ENCODE data around the gene SLC6A1.

SLC6A1 gene

GRCh38 chr3:10992017-10992942 lies at the start of gene SLC6A1:
Gene SLC6A1, plus strand, starts transcription at chr3:10992748. Its CDS starts 24,464 bp downstream, at chr3:11017212.
- DNase-seq = peak; percentile 32

GRCh38 chr3:10944866-10945265 lies 47.7 kb upstream of the SLC6A1 start:
- DNase-seq = no peak

- DNase-seq = peak; percentile 52
Measured at GRCh38 chr3:10945683-10946287, 46.8 kb upstream of the SLC6A1 start.

- DNase-seq = no peak
Measured at GRCh38 chr3:10946526-10946925, 46.0 kb upstream of the SLC6A1 start.

GRCh38 chr3:10948326-10948725 lies 44.2 kb upstream of the SLC6A1 start:
- DNase-seq = no peak

GRCh38 chr3:10949197-10949596 lies 43.4 kb upstream of the SLC6A1 start:
- DNase-seq = no peak

GRCh38 chr3:10950476-10951294 lies 41.9 kb upstream of the SLC6A1 start:
- DNase-seq = peak; percentile 12

GRCh38 chr3:10951295-10951926 lies 41.1 kb upstream of the SLC6A1 start:
- no peak for DNase-seq

GRCh38 chr3:10952525-10952924 lies 40.0 kb upstream of the SLC6A1 start:
- peak; percentile 19 for DNase-seq

- DNase-seq = no peak
Measured at GRCh38 chr3:10954740-10955139, 37.8 kb upstream of the SLC6A1 start.

- DNase-seq = no peak
Measured at GRCh38 chr3:10955711-10956453, 36.7 kb upstream of the SLC6A1 start.

GRCh38 chr3:10956531-10956930 lies 36.0 kb upstream of the SLC6A1 start:
- DNase-seq = no peak

GRCh38 chr3:10956986-10957385 lies 35.6 kb upstream of the SLC6A1 start:
- DNase-seq = no peak

GRCh38 chr3:10957976-10958749 lies 34.4 kb upstream of the SLC6A1 start:
- DNase-seq = peak; percentile 1

GRCh38 chr3:10960255-10960654 lies 32.3 kb upstream of the SLC6A1 start:
- DNase-seq = no peak

GRCh38 chr3:10961921-10962320 lies 30.6 kb upstream of the SLC6A1 start:
- peak; percentile 7 for DNase-seq

- peak; percentile 58 for DNase-seq
Measured at GRCh38 chr3:10962481-10963036, 30.0 kb upstream of the SLC6A1 start.

- no peak for DNase-seq
Measured at GRCh38 chr3:10964537-10965167, 27.9 kb upstream of the SLC6A1 start.

- DNase-seq = no peak
Measured at GRCh38 chr3:10968401-10968800, 24.1 kb upstream of the SLC6A1 start.

GRCh38 chr3:10970306-10970960 lies 22.1 kb upstream of the SLC6A1 start:
- no peak for DNase-seq

All from NCI-H69 (cell line).